Activated naive CD4-positive, alpha-beta T cell treated with anti-CD3 and anti-CD28 coated beads, Interleukin-2, amount 50 U/mL, for 72 hours (primary cell): Measurements from ENCODE around the gene TMCC1. TPM values are rescaled to one million over a fixed set of nuclear protein-coding genes. Genes with fewer than 3 reads are reported as not detected.
A peak's percentile ranks its signal among the peaks of the same experiment; 100 is the strongest.
"Not testable (repeated sequence)": the region's sequence is repeated elsewhere in the genome, so short reads cannot be mapped to it uniquely, and the experiment has no call there.

Experiments
- ATAC-seq, 2 donors: fragments of 150-1000 bp; cut with Tn5 transposase; 2 replicates each; pipeline ENCODE4 v1.10.0; 2021; ENCODE audit warnings: mild to moderate bottlenecking in 2 of 2, moderate library complexity in 2 of 2
- DNase-seq, 2 donors: peaks; one replicate each; pipeline ENCODE4 v3.0.0; 2021 to 2022; ENCODE audit warnings: low spot score in 2 of 2
- H3K27ac Mint-ChIP-seq, 2 donors: one replicate each; pipeline ENCODE4 v1.8.0; 2022; ENCODE audit warnings: mild to moderate bottlenecking in 2 of 2, mixed read lengths in 2 of 2
- H3K36me3 Mint-ChIP-seq, 2 donors: one replicate each; pipeline ENCODE4 v1.8.0; 2022; ENCODE audit warnings: mixed read lengths in 2 of 2
- H3K9me3 Mint-ChIP-seq, 2 donors: one replicate each; pipeline ENCODE4 v1.8.0; 2022; ENCODE audit warnings: mixed read lengths in 2 of 2
- total RNA-seq, 2 donors: library from RNA; stranded (reverse); gene quantifications; one replicate each; pipeline ENCODE4 v1.2.3, GENCODE V29; 2022

Gene TMCC1
- total RNA-seq, 2 donors from 2014 or later, result 13.4 to 13.6 TPM

DNA sequence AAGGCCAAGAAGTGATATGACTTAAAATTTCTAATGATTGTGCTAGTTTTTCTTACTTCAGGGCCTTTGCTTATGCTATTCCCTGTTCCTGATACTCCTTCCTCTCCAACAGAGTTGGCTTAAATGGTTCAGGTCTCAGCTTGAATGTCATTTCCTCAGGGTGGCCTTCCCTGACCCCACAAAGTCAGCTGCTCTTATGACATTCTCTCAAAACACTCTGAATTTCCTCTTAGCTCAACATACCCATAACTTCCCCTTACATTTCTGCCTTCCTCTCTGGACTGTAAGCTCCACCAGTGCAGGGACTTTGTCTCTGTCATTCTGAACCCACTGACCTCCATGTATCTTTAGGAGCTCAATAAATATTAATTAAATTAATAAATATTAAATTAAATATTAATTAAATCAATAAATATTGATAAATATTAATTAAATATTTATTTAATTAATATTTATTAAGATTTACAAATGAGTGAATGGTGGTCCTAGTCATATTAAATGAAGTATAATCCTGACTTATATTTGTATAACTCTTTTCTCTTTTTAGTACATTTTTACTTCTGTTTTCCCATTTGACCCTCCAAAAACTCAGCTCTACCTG lies 17.9 kb upstream of the TMCC1 start:
- DNase-seq (no peak), ATAC-seq (no peak)
- H3K36me3 Mint-ChIP-seq, result peaks cover 12 to 25% of the 10 kb centered on the region in 2 donors
- H3K27ac Mint-ChIP-seq, result no peak overlapping the region
- H3K9me3 Mint-ChIP-seq, result peaks cover 11 to 18% of the 10 kb centered on the region in 2 donors

DNA sequence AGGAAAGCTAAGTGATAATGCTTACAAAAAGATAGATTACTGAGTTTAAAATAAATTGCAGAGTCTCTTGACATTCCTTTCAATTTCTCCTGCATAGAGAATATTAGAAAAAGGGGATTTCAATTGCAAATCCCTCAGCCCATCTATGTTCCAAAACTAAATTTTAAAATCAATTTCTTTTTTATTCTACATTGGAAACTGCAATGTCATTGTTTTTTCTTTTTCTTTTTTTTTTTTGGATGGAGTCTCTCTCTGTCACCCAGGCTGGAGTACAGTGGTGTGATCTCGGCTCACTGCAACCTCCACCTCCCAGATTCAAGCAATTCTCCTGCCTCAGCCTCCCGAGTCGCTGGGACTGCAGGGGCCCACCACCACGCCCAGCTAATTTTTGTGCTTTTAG lies 15.7 kb upstream of the TMCC1 start:
- not testable (repeated sequence) for DNase-seq, H3K27ac Mint-ChIP-seq, ATAC-seq
- peaks cover 18 to 23% of the 10 kb centered on the region in 2 donors for H3K9me3 Mint-ChIP-seq
- H3K36me3 Mint-ChIP-seq, result peaks cover 19 to 30% of the 10 kb centered on the region in 2 donors

- H3K9me3 Mint-ChIP-seq, result peaks cover 18 to 23% of the 10 kb centered on the region in 2 donors
- ATAC-seq, result no peak
- DNase-seq, result no peak
- no peak overlapping the region for H3K27ac Mint-ChIP-seq
- peaks cover 19 to 37% of the 10 kb centered on the region in 2 donors for H3K36me3 Mint-ChIP-seq
Observed at GRCh38 chr3:129908417-129908816, 14.9 kb upstream of the TMCC1 start.

GRCh38 chr3:129901272-129901671 lies 7.8 kb upstream of the TMCC1 start:
- Mint-ChIP-seq H3K36me3 (peaks cover 24 to 38% of the 10 kb centered on the region in 2 donors), H3K9me3 (peaks cover 17% of the 10 kb centered on the region in 2 donors)
- H3K27ac Mint-ChIP-seq, ATAC-seq, DNase-seq: not testable (repeated sequence)

GRCh38 chr3:129897026-129897425 lies 3.5 kb upstream of the TMCC1 start:
- H3K27ac Mint-ChIP-seq, result no peak overlapping the region
- no peak for ATAC-seq
- DNase-seq, result no peak
- peaks cover 9 to 11% of the 10 kb centered on the region in 2 donors for H3K36me3 Mint-ChIP-seq
- no peaks in the 10 kb centered on the region for H3K9me3 Mint-ChIP-seq

- Mint-ChIP-seq H3K36me3 (peaks cover 0 to 4% of the 10 kb centered on the region in 2 donors), H3K9me3 (no peaks in the 10 kb centered on the region), H3K27ac (peak overlapping the region; percentile 88 to 93)
- peak; percentile 72 to 83 for ATAC-seq
- DNase-seq, result peak; percentile 56 to 69
Observed at GRCh38 chr3:129892857-129893580, 492 bp downstream of the TMCC1 start.

GRCh38 chr3:129892486-129892856 lies 1.0 kb downstream of the TMCC1 start:
- H3K36me3 Mint-ChIP-seq, result peaks cover 0 to 4% of the 10 kb centered on the region in 2 donors
- DNase-seq (peak in 1 of 2 donors; percentile 12), ATAC-seq (no peak)
- peak overlapping the region; percentile 88 to 93 for H3K27ac Mint-ChIP-seq
- H3K9me3 Mint-ChIP-seq, result no peaks in the 10 kb centered on the region

- DNase-seq (no peak), ATAC-seq (no peak)
- no peaks in the 10 kb centered on the region for H3K9me3 Mint-ChIP-seq
- peaks cover 0 to 4% of the 10 kb centered on the region in 2 donors for H3K36me3 Mint-ChIP-seq
- no peak overlapping the region for H3K27ac Mint-ChIP-seq
Observed at GRCh38 chr3:129890891-129891290, 2.6 kb downstream of the TMCC1 start.

DNA sequence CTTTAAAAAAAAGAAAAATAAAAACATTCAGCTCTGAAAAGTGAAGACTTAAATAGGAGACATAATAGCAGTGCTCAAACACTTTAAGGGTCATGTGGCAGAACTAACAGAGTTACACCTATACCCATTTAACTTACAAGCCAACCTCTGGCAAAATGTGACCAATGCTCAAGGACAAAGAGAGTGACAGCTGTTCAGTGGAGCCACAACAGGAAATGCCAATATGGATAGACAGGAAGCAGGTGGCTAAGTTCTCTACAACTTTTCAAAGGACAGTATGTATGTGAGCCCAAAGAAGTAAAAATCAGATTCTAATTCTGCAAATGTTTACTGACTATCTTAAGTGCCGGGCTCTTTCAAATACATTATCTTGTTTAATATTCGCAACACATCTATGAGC lies 3.4 kb downstream of the TMCC1 start:
- Mint-ChIP-seq H3K27ac (no peak overlapping the region), H3K9me3 (no peaks in the 10 kb centered on the region), H3K36me3 (peaks cover 0 to 4% of the 10 kb centered on the region in 2 donors)
- DNase-seq, result no peak
- no peak for ATAC-seq

DNA sequence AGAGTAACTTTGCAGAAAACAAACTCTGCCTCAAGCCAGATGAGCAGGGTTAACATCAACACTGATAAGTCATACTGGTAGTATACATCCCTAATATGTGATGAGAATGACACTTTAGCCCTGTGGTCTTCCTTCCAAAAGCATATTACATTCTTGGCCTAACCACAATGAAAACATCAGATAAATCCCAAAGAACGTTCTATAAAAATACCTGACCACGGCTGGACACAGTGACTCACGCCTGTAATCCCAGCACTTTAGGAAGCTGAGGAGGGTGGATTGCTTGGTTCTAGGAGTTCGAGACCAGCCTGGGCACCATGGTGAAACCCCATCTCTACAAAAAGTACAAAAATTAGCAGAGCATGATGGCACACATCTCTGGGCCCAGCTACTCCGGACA lies 4.7 kb downstream of the TMCC1 start:
- no peaks in the 10 kb centered on the region for H3K36me3 Mint-ChIP-seq
- ATAC-seq (no peak), DNase-seq (no peak)
- H3K27ac Mint-ChIP-seq, result peak overlapping the region in 1 of 2 donors; percentile 26
- no peaks in the 10 kb centered on the region for H3K9me3 Mint-ChIP-seq

GRCh38 chr3:129881261-129881660 lies 12.2 kb downstream of the TMCC1 start:
- no peak overlapping the region for H3K27ac Mint-ChIP-seq
- no peak for DNase-seq
- ATAC-seq, result no peak
- H3K36me3 Mint-ChIP-seq, result peaks cover 19 to 21% of the 10 kb centered on the region in 2 donors
- H3K9me3 Mint-ChIP-seq, result no peaks in the 10 kb centered on the region

DNA sequence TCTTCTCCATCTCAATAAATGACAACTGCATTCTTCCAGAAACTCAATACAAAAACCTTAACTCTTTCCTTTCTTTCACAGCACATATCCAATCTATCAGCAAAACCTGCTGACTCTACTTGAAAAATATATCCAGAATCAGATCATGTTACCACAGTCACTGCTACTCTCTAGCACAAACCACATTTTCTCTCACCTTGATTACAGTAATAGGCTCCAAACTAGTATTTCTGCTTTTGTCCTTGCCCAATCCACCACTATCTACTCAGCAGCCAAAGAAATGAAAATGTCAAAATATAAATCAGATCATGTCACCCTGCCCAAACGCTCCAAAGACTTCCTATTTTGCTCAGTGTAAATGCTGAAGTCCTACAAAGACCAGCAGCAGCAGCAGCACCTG lies 15.2 kb downstream of the TMCC1 start:
- H3K9me3 Mint-ChIP-seq, result no peaks in the 10 kb centered on the region
- H3K36me3 Mint-ChIP-seq, result peaks cover 19 to 21% of the 10 kb centered on the region in 2 donors
- H3K27ac Mint-ChIP-seq, result peak overlapping the region in 1 of 2 donors; percentile 75
- DNase-seq (no peak), ATAC-seq (no peak)

GRCh38 chr3:129874479-129874878 lies 19.0 kb downstream of the TMCC1 start:
- peaks cover 17 to 33% of the 10 kb centered on the region in 2 donors for H3K36me3 Mint-ChIP-seq

GRCh38 chr3:129868912-129869311 lies 24.6 kb downstream of the TMCC1 start:
- H3K27ac Mint-ChIP-seq, result no peak overlapping the region
- DNase-seq (no peak), ATAC-seq (no peak)
- no peaks in the 10 kb centered on the region for H3K9me3 Mint-ChIP-seq
- peaks cover 4 to 24% of the 10 kb centered on the region in 2 donors for H3K36me3 Mint-ChIP-seq

More at GRCh38 chr3:129874479-129874878, 19.0 kb downstream of the TMCC1 start:
- not testable (repeated sequence) for H3K9me3 Mint-ChIP-seq, DNase-seq, ATAC-seq, H3K27ac Mint-ChIP-seq

DNA sequence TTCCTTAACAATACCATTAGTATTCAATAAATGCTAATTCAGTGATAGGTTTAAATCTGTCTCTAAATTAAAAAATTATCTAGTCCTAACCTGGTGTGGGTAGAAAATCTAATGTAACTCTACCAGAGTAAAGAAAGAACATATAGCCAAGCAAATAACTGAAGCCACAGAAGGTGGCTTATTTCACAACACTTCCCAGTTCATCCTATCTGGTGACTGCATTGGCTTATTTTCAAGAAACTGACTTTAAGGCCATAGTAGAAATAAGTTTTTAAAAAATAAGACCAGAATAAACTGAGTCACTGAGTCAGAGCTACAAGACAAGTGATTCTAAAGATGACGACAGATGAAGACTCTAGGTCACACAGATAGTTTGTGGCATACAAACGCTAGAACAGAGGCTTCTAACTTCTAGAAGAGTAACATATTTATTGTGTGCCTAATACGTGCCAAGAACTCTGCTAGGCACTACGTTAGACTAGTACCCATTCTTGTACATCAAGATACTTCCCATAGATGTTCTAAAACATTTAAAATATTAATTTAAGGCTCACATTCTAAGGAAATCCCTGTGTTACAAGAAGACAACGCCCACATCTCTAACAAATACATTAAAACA lies 25.9 kb downstream of the TMCC1 start:
- Mint-ChIP-seq H3K27ac (no peak overlapping the region), H3K9me3 (no peaks in the 10 kb centered on the region), H3K36me3 (peaks cover 4 to 27% of the 10 kb centered on the region in 2 donors)
- ATAC-seq (no peak), DNase-seq (no peak)

GRCh38 chr3:129865806-129866205 lies 27.7 kb downstream of the TMCC1 start:
- Mint-ChIP-seq H3K9me3 (no peaks in the 10 kb centered on the region), H3K36me3 (peaks cover 4 to 21% of the 10 kb centered on the region in 2 donors), H3K27ac (no peak overlapping the region)
- DNase-seq, result no peak
- no peak for ATAC-seq

DNA sequence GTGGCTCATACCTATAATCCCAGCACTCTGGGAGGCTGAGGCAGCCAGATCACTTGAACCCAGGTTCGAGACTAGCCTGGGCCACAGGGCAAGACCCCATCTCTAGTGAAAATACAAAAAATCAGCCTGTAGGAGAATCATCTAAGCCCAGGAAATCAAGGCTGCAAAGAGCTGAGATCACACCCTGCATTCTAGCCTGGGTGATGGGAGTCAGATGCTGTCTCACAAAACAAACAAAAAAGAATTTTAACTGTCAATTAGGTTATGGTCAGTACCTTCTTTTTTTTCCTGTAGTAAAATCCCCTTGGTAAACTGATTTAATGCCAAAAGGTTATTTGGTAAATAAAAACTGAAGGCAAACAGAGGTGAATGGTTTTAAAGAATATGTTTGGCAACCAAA lies 29.0 kb downstream of the TMCC1 start:
- no peaks in the 10 kb centered on the region for H3K9me3 Mint-ChIP-seq
- DNase-seq (no peak), ATAC-seq (no peak)
- peaks cover 4 to 22% of the 10 kb centered on the region in 2 donors for H3K36me3 Mint-ChIP-seq
- H3K27ac Mint-ChIP-seq, result no peak overlapping the region
